ENCODE data around the gene DDX41.
"Not testable (repeated sequence)": the region's sequence is repeated elsewhere in the genome, so short reads cannot be mapped to it uniquely, and the experiment has no call there.

Gene DDX41

DNA sequence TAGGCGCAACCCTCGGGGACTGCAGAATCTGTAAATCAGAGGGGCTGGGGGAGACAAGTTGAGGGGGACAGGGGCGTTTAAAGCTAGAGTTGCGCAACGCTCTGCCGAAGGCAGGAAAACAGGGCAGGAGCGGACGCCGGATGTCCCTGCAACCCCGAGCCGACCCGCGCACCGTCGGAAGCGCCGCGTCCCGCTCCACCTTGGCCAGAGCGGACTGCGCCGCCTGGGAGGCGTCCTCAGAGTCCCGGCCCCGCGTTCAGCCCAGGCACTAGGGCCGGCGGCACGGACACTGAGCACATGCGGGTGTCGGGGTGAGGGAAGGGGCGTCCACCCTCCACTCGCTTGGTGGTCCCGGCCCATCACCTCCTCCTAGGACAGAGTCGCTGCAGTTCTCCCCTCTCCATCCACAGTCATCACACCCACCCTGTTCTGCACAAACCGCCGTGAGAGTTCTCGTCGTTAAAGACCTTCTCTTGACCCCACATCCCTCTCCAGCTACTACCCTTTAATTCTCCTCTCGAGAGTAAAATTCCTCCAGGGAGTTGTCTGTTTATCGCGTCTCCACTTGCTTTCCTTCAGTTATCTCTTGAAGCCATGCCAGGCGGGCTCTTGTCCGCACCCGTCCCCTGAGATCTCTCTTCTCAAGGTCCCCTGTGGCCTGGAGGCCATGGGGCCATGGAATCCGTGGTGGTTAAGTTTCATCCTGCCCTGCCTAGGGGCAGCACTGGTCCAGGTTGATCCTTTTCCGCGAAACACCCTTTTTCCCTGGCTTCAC, 18.6 kb downstream of the DDX41 start:
- no peak for DNase-seq (ENCODE audit: low spot score)

DNA sequence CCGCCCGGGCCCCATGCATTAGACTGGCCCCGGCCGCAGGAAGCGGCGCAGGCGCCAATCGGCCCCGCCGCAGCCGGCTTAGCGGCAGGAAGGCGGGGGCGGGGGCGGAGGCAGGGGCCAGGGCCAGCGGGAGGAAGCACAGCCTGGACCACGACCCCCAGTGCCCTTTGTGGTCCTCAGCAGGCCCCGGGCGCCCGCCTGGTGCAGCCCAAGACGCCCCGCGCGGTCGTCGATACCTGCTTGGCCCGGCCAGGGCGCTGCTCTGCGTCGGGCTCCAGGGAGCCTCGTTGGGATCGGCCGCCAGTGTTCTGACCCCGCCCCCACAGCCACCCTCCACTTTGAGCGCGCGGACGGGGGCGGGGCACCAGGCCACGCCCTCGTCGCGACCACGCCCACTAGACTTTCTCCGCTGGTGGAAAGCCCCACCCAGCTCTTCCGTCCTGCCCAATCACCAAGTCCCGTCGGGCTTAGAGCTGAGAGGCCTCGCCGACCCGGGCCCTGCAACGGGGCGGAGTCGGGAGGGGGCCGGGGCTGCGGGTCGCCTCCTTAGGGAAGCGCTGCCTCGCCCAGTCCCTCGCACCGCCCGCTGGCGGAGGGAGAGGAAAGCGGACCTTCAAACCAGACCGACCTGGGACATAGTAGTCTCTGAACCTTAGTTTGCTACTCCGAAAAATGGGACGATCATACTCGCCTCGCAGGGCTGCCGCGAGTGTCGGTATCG, 19.3 kb downstream of the DDX41 start, which contains the start of gene PDLIM7:
Gene PDLIM7, minus strand, starts transcription at position 313 of the 721 bp plus-strand sequence. CDS start 1,092 bp downstream, outside the sequence.
- peak; percentile 96 for DNase-seq (ENCODE audit: low spot score)

DNA sequence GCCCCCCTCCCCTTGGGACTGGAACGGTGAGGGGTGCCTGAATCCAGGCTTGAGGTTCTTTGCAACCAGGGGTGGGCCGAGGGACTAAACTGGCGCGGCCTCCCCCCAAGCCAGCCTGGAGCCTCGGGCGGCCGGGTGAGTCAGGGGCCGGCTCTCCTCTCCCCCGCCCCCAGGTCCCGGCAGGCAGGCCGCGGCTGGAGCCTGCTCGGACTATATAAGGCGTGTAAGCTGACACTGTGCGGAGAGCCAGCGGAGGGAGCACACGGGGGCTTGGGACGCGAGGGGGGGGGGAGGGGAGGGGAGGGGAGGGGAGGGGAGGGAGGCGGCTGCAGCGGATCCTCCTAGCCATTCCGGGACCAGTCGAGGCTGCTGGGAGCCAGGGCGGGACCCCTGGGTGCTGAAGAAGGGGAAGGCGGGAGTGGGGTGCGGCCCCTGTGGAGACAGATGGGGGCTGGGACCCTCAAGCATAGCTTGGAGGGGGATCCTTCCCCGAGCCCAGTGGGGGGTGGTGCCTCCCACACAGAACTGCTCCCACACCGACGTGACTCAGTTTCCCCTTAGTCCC, 20.0 kb downstream of the DDX41 start:
- DNase-seq (ENCODE audit: low spot score): no peak

DNA sequence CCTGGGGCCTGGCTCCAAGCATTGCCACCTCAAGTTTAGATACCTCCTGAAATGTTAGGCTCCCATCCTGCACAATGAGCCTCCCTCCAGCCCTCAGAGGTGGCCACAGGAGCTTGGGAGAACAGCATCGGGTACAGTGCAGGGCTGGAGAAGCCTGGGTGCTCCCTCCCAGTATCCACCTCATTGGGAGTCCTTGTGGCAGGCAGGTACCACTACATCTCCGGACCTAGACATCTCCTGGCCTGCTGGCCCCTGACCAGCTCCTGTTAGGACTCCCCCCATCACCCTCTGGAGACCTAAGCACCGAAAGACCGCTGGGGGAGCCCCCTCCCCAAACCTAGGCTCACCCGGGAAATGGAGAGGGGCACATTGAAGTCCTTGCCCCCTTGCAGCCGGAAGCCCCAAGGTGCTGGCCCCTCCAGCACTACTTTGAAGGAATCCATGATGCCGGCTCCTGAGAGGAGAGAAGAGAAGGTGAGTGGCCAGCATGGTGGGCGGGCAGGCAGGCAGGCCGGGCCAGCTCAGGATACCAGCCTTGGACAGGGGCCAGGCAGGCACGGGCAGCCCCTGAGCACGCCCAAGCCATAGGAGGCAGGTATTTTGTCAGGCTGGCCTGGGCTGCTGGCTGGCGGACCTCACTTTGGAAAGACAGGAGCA, 20.6 kb downstream of the DDX41 start:
- no peak for DNase-seq (ENCODE audit: low spot score)

DNA sequence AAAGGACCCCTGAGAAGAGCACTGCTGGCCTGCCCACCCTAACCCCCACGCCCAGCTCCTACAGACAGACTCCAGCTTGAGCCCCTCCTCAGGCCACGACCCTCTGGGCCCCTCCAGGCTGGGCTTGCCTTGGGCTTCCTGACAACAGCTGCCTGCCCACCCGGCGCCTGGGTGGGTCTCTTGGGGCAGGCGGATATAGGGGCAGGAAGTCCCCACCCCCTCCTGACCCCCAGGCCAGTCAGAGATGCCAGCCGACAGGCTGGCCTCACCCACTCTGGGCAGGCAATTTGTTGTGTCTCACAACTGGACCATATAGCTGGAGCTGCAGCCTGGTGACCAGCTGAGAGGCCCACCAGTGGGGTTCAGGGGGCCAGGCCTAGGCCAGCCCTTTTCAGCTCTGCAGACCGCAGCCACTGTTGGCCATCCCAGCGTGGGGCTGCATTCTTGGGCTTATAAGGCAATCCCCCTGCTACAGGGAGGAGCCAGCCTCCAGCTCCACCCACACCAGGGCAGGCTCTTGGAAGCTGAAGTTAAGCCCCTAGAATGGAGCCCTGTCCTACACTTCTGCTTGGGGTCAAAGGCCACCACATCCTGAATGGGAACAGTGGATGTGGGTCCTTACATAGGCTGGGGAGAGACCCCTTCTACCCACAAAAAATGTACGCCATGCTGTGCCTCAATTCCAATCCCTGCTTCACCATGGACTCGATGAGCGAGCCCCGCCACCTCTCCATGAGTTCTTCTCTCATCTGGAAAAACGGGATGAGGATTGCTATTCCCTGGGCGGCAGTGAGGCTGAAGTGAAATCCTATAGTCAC, 21.3 kb downstream of the DDX41 start:
- DNase-seq (ENCODE audit: low spot score): no peak

- DNase-seq (ENCODE audit: low spot score): peak; percentile 38
These were observed 22.2 kb downstream of the DDX41 start for GRCh38 chr5:177494346-177495195.

DNA sequence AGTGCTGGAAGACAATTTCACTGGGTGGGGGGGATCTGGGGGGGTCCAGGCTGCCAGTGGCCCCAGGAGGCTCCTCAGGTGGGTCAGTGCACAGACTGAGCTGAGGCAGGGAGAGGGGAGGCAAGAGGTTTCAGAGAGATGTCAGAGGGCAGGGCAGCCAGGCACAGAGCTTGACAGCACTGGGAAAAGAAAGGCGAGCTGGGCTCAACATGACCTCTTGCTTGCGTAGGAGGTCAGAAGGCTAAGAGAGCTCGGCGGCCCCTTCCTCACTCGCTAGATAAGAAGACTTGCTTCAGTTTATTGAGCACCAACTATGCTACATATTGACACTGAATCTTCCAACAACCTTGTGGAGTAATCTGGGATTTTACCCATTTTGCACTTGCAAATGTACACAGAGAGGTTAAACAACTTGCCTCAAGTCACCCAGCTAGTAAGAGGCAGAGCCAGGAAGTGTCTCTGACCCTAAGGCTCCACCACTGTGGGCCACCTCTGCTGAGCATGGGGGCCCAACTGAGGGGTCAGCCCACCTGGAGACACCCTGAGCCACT, 22.9 kb downstream of the DDX41 start:
- DNase-seq (ENCODE audit: low spot score): no peak

DNA sequence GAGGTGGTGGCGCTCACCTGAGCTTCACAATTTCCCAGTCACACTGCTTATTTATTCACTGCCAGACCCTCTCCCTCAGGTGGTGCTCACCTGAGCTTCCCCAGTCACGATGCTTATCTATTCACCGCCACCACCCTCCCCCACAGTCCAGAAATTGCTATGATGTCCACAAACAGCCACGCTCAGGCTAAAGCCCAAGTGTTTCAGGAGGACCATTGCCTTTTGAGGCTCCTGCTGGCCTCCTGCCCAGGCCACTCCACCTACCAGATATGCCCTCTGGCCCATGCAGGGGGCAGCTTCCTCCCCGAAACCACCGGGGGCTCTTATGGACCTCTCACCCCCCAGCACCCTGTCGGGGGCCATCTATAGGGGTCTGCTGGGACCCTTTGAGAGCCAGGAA, 23.9 kb downstream of the DDX41 start:
- DNase-seq (ENCODE audit: low spot score): no peak

DNA sequence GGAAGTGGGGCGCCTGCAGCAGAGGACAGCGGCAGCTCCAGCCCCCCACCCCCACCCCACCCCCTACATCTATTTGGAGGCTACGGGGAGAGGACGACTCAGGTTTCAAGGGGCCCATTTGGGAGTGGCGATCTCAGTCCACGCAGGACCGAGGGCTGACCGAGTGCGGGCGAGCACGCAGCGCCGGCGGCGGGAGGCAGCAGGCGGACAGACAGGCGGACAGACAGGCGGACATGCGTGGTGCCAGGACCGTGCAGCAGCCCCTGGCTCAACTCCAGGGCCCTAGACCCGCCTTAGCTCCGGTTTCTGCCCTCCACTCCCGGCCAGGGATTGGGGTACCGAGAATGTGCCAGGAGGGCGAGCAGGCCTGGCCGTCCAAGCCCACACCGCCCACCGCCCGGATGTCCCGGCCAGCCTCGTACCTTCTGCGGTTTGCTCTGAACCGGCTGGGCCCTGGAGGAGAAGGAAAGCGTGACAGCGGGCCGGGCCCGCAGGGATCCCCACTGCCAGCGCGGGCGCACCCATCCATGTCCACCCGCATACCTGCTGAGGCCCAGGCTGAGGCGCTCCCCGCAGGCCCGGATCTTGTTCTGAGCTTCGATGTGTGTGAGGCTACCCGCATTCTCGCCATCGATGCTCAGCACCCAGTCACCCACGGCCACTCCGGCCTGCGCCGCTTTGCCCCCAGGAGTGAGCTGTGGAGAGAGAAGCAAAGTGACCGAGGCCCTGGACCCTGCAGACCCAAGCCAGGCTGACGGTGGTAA, 24.6 kb downstream of the DDX41 start:
- no peak for DNase-seq (ENCODE audit: low spot score)

DNA sequence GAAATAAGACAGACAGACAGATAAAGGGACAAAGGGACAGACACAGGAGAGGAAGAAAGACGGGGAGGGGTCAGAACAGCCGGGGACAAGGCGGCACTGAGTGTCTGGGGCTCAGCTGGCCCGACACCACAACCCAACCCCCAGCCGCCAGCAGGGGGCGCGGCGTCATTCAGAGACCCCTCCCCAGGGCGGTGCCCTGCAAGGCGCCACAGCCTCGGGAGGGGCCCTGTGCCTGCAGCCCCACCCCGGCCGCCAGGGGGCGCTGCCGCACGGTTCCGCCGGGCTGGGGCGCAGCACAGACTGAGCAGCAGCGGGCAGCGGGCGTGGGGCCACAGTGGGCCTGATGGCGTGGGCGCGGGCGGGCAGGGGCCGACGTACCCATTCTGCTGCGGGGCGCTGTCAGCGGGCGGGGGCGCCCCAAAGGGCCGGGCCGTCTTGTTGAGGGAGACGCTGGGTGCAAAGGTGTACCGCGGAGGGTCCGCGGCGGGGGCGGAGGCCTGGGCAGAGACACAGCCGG, 25.3 kb downstream of the DDX41 start:
- DNase-seq (ENCODE audit: low spot score): peak; percentile 47

DNA sequence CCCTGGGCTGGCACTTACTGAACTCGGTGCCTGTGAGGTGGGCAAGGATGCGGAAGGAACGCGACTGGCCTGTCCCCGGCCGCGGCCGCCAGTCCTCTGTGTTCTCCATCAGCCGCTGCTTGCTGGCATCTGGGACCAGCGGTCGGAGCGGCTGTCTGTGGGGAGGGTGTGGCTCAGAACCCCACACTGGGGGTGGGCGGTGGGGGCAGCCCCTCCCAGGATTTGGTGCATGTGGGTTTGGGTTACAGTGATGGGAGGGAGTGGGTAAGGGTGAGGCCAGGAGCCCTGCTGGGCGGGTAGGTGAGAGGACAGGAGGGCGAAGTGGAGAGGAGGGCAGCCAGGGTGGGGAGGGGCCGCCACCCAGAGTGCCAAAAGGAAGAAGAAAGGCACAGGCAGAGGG, 25.8 kb downstream of the DDX41 start:
- DNase-seq (ENCODE audit: low spot score): no peak

DNA sequence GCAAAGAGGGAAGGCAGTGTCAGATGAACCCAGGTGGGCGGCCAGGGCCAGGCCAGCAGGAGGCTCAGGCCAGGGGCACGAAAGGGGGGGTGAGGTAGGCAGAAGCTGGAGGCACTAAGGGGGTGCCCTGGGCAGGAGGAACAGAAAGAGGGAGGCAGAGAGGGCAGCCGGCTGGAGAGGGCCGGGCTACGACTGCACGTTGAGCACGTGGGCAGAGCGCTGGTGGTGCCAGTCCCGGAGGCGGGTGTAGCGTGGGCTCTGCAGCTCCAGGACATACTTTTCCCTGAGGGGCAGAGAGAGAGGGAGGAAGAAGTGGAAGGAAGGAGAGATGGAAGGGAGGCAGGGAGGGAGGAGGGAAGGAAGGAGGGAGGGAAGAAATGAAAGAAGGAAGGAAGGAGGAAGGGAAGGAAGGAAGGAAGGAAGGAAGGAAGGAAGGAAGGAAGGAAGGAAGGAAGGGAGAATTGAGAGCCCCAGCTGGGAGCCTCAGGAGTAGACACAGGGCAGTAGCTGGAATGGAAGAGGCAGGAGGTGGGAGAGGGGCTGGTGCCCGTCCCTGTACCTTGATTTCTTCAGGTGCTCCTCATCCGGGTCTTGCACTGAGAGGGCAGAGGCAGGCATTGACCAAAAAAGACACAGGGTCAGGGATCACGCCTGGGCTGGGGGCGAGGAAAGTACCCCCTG, 26.3 kb downstream of the DDX41 start:
- no peak for DNase-seq (ENCODE audit: low spot score)

- no peak for DNase-seq (ENCODE audit: low spot score)
These were observed 27.5 kb downstream of the DDX41 start for GRCh38 chr5:177489119-177489716.

DNA sequence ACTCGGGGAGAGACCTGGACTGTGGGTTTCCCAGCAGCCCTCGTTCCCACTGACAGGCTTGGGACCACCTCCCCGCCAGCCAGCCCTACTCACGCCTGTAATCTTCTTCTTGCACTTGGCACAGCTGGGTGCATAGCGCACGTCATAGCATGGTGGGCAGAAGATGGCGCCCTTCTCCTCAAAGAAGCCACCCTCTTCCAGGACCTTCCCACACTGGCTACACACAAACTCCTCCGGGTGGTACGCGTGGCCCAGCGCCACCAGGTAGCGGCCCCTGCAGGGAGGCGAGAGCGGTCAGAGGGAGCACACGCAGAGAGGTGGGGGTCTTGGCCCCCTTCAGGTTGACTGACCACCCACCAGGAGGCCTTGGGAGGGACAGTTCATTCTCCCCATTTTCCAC, 28.8 kb downstream of the DDX41 start:
- no peak for DNase-seq (ENCODE audit: low spot score)

DNA sequence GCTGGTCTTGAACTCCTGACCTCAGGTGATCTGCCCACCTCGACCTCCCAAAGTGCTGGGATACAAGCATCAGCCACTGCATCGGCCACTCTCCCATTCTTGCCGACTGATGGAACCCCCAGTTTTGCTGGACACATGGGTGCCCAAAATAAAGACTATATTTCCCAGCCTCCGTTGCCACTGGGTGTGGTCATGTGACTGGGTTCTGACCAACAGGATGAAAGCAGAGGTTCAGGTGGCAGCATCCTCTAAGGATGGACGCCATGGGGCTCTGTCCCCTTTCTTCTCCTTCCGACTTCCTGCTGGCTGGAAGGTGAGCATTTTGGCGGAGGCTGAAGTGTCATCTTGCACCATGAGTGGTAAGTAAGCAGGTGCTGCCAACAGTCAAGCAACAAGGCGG, 29.6 kb downstream of the DDX41 start:
- DNase-seq (ENCODE audit: low spot score): no peak

DNA sequence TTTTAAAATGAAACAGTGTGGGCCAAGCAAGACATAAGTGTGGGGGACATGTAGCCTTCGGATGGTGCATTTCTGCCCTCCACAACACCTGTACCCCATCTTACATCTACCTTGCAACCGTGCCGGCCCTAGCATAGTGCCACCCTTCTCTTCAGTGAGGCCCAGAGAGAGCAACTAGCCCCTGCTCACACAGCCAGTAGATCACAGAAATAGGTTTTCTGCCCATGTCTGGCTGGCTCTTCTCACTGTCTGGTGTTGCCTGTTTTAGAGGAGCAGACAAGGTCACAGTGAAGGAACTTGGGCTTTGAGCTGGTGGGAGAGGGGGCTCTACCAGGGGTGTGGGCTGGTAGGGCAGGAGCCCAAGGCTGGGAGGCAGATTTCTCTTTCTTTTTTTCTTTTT, 30.5 kb downstream of the DDX41 start:
- DNase-seq (ENCODE audit: low spot score): no peak

DNA sequence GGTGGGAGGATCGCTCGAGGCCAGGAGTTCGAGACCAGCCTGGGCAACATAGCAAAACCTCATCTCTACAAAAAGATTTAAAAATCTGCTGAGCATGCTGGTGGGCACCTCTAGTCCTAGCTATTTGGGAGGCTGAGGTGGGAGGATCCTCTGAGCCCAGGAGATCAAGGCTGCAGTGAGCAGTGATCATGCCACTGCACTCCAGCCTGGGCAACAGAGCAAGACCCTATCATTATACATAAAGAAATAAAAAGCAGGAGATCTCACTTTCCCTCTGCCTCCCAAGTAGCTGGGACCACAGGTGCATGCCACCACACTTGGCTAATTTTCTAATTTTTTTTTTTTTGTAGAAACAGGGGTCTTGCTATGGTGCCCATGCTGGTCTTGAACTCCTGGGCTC, 31.0 kb downstream of the DDX41 start:
- DNase-seq (ENCODE audit: low spot score): not testable (repeated sequence)

GRCh38 chr5:177484902-177485549, 31.7 kb downstream of the DDX41 start:
- no peak for DNase-seq (ENCODE audit: low spot score)
